GM23248 (cell line): ENCODE data around the gene PEX1.

Experiments used
- EZH2 ChIP-seq: fragments of 200-600 bp; sonication (generic); IDR thresholded peaks from 2 replicates; pipeline ENCODE4 v1.6.1; 2018; ENCODE audit warnings: antibody characterized with exemption, mild to moderate bottlenecking; ENCODE audit not compliant: insufficient read depth, poor library complexity, severe bottlenecking
- EZH2phosphoT487 ChIP-seq: fragments of 200-600 bp; sonication (generic); IDR thresholded peaks from 2 replicates; pipeline ENCODE4 v1.6.1; 2018; ENCODE audit warnings: antibody characterized with exemption, moderate library complexity, mild to moderate bottlenecking, low read depth; ENCODE audit not compliant: insufficient read depth

- TF ChIP-seq EZH2 (no peak), EZH2phosphoT487 (no peak)
Observed at GRCh38 chr7:92528958-92529264, 591 bp upstream of the PEX1 start.
